Measurements from ENCODE around the gene HCRT.
A peak's percentile ranks its signal among the peaks of the same experiment; 100 is the strongest.
"Not testable (repeated sequence)": the region's sequence is repeated elsewhere in the genome, so short reads cannot be mapped to it uniquely, and the experiment has no call there.

HCRT gene

GRCh38 chr17:42184713-42185620 is at the start of gene HCRT:
TSS of gene HCRT (minus strand) at chr17:42185452. CDS start at chr17:42185365, 87 bp downstream.
- DNase-seq = no peak

GRCh38 chr17:42233994-42234393 is 48.7 kb upstream of the HCRT start:
- no peak for DNase-seq

- DNase-seq = no peak
Measured at GRCh38 chr17:42233156-42233555, 47.9 kb upstream of the HCRT start.

GRCh38 chr17:42230225-42230624 is 45.0 kb upstream of the HCRT start:
- DNase-seq = no peak

GRCh38 chr17:42227849-42228700 is 42.8 kb upstream of the HCRT start:
- no peak for DNase-seq

- no peak for DNase-seq
Measured at GRCh38 chr17:42225646-42226045, 40.4 kb upstream of the HCRT start.

- no peak for DNase-seq
Measured at GRCh38 chr17:42224651-42225050, 39.4 kb upstream of the HCRT start.

- peak; percentile 69 for DNase-seq
Measured at GRCh38 chr17:42221886-42222745, 36.9 kb upstream of the HCRT start.

- DNase-seq = not testable (repeated sequence)
Measured at GRCh38 chr17:42219280-42219679, 34.0 kb upstream of the HCRT start.

- no peak for DNase-seq
Measured at GRCh38 chr17:42214156-42214555, 28.9 kb upstream of the HCRT start.

- no peak for DNase-seq
Measured at GRCh38 chr17:42212382-42212781, 27.1 kb upstream of the HCRT start.

- not testable (repeated sequence) for DNase-seq
Measured at GRCh38 chr17:42211921-42212341, 26.7 kb upstream of the HCRT start.

GRCh38 chr17:42210046-42210445 is 24.8 kb upstream of the HCRT start:
- DNase-seq = no peak

- not testable (repeated sequence) for DNase-seq
Measured at GRCh38 chr17:42206153-42206612, 20.9 kb upstream of the HCRT start.

- DNase-seq = no peak
Measured at GRCh38 chr17:42203354-42203753, 18.1 kb upstream of the HCRT start.

- no peak for DNase-seq
Measured at GRCh38 chr17:42202696-42203095, 17.4 kb upstream of the HCRT start.

GRCh38 chr17:42202159-42202558 is 16.9 kb upstream of the HCRT start:
- DNase-seq = no peak

- no peak for DNase-seq
Measured at GRCh38 chr17:42201458-42201772, 16.2 kb upstream of the HCRT start.

- DNase-seq = no peak
Measured at GRCh38 chr17:42200706-42201457, 15.6 kb upstream of the HCRT start.

GRCh38 chr17:42199416-42200011 is 14.3 kb upstream of the HCRT start:
- no peak for DNase-seq

- DNase-seq = no peak
Measured at GRCh38 chr17:42198897-42199296, 13.6 kb upstream of the HCRT start.

Measured in activated CD4-positive, alpha-beta T cell treated with anti-CD3 and anti-CD28 coated beads for 48 hours (primary cell).